OCI-LY1 (cell line): Measurements from ENCODE around the gene B3GNT2.

Source experiments
- H2AFZ ChIP-seq: fragments of 200-600 bp; sonication (generic), shearing (Covaris generic); 2 replicates; pipeline ENCODE4 v1.6.0; 2014; ENCODE audit warnings: antibody characterized with exemption, mild to moderate bottlenecking, low read length
- H3F3A ChIP-seq: fragments of 200-600 bp; sonication (generic), shearing (Covaris generic); 2 replicates; pipeline ENCODE4 v1.6.0; 2014; ENCODE audit warnings: mild to moderate bottlenecking, antibody characterized with exemption, low read length, moderate library complexity; ENCODE audit not compliant: insufficient read depth
- H3K27ac ChIP-seq: fragments of 200-600 bp; sonication (generic); 2 replicates; pipeline ENCODE4 v1.5.1; 2014; ENCODE audit warnings: low read length, mixed run types, mild to moderate bottlenecking, low read depth; ENCODE audit not compliant: poor library complexity, severe bottlenecking
- H3K27me3 ChIP-seq: fragments of 200-600 bp; sonication (generic); 2 replicates; pipeline ENCODE4 v1.6.0; 2014; ENCODE audit warnings: antibody characterized with exemption, mild to moderate bottlenecking, low read length, moderate library complexity; ENCODE audit not compliant: insufficient read depth
- H3K36me3 ChIP-seq: fragments of 200-600 bp; sonication (generic); 2 replicates; pipeline ENCODE4 v1.6.1; 2014; ENCODE audit warnings: mild to moderate bottlenecking, antibody characterized with exemption, low read length, moderate library complexity, mixed read lengths; ENCODE audit not compliant: insufficient read depth
- H3K4me1 ChIP-seq: fragments of 200-600 bp; sonication (generic); 2 replicates; pipeline ENCODE4 v1.5.1; 2014; ENCODE audit warnings: mild to moderate bottlenecking, low read length, moderate library complexity; ENCODE audit not compliant: insufficient read depth, severe bottlenecking
- H3K4me2 ChIP-seq: fragments of 200-600 bp; sonication (generic), shearing (Covaris generic); 2 replicates; pipeline ENCODE4 v1.6.1; 2014; ENCODE audit warnings: low read length
- H3K4me3 ChIP-seq: fragments of 200-600 bp; sonication (generic); 2 replicates; pipeline ENCODE4 v1.5.1; 2014; ENCODE audit warnings: low read length, low read depth, mild to moderate bottlenecking, mixed read lengths; ENCODE audit not compliant: poor library complexity, severe bottlenecking
- H3K79me2 ChIP-seq: fragments of 200-600 bp; shearing (Covaris generic); 2 replicates; pipeline ENCODE4 v1.6.1; 2016; ENCODE audit warnings: mixed run types, low read length, mixed read lengths; ENCODE audit not compliant: insufficient read depth
- H3K9ac ChIP-seq: fragments of 200-600 bp; sonication (generic), shearing (Covaris generic); 2 replicates; pipeline ENCODE4 v1.6.1; 2014; ENCODE audit warnings: mild to moderate bottlenecking, low read length, mixed read lengths
- H3K9me2 ChIP-seq: fragments of 200-600 bp; sonication (generic), shearing (Covaris generic); 2 replicates; pipeline ENCODE4 v1.6.1; 2014; ENCODE audit warnings: low read depth, mild to moderate bottlenecking, low read length, mixed read lengths
- H3K9me3 ChIP-seq: fragments of 200-600 bp; shearing (Covaris generic); 2 replicates; pipeline ENCODE4 v1.6.1; 2014; ENCODE audit warnings: low read length, mixed read lengths
- H4K20me1 ChIP-seq: fragments of 200-600 bp; sonication (generic), shearing (Covaris generic); 2 replicates; pipeline ENCODE4 v1.6.0; 2016; ENCODE audit warnings: mild to moderate bottlenecking, low read length; ENCODE audit not compliant: insufficient read depth
- EZH2 ChIP-seq: fragments of 200-600 bp; sonication (generic), shearing (Covaris generic); IDR thresholded peaks from 2 replicates; pipeline ENCODE4 v1.8.0; 2017; ENCODE audit warnings: borderline replicate concordance, mixed run types, mild to moderate bottlenecking, antibody characterized with exemption, low read length, moderate library complexity, mixed read lengths
- TF ChIP-seq, protein P1 (sequence below): fragments of 200-600 bp; sonication (generic), shearing (Covaris generic); IDR thresholded peaks from 2 replicates; pipeline ENCODE4 v1.5.1; 2017; ENCODE audit warnings: mild to moderate bottlenecking, antibody characterized with exemption, low read length, moderate library complexity, mixed read lengths

The B3GNT2 gene

GRCh38 chr2:62163106-62163831 lies 32.6 kb upstream of the B3GNT2 start:
- Histone ChIP-seq H4K20me1 (no peaks in the 10 kb centered on the region), H2AFZ (no peak overlapping the region), H3K4me1 (peaks cover 27% of the 10 kb centered on the region), H3K36me3 (no peaks in the 10 kb centered on the region), H3K4me3 (no peak overlapping the region), H3K79me2 (no peaks in the 10 kb centered on the region), H3K4me2 (no peak overlapping the region), H3K9ac (no peak overlapping the region), H3K9me3 (no peaks in the 10 kb centered on the region), H3K27me3 (no peaks in the 10 kb centered on the region), H3K9me2 (no peaks in the 10 kb centered on the region), H3F3A (no peaks in the 10 kb centered on the region), H3K27ac (no peak overlapping the region)
- TF ChIP-seq, protein P1, sequence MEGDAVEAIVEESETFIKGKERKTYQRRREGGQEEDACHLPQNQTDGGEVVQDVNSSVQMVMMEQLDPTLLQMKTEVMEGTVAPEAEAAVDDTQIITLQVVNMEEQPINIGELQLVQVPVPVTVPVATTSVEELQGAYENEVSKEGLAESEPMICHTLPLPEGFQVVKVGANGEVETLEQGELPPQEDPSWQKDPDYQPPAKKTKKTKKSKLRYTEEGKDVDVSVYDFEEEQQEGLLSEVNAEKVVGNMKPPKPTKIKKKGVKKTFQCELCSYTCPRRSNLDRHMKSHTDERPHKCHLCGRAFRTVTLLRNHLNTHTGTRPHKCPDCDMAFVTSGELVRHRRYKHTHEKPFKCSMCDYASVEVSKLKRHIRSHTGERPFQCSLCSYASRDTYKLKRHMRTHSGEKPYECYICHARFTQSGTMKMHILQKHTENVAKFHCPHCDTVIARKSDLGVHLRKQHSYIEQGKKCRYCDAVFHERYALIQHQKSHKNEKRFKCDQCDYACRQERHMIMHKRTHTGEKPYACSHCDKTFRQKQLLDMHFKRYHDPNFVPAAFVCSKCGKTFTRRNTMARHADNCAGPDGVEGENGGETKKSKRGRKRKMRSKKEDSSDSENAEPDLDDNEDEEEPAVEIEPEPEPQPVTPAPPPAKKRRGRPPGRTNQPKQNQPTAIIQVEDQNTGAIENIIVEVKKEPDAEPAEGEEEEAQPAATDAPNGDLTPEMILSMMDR: no peak
- no peak for TF ChIP-seq EZH2

GRCh38 chr2:62163834-62164233 lies 32.1 kb upstream of the B3GNT2 start:
- Histone ChIP-seq H3K79me2 (no peaks in the 10 kb centered on the region), H3K36me3 (no peaks in the 10 kb centered on the region), H2AFZ (no peak overlapping the region), H3K4me3 (no peak overlapping the region), H3K27me3 (no peaks in the 10 kb centered on the region), H3F3A (no peaks in the 10 kb centered on the region), H3K27ac (no peak overlapping the region), H3K9me3 (no peaks in the 10 kb centered on the region), H4K20me1 (no peaks in the 10 kb centered on the region), H3K4me1 (peaks cover 27% of the 10 kb centered on the region), H3K9ac (no peak overlapping the region), H3K9me2 (no peaks in the 10 kb centered on the region), H3K4me2 (no peak overlapping the region)
- TF ChIP-seq EZH2: no peak

- Histone ChIP-seq H3K4me3 (no peak overlapping the region), H3K79me2 (no peaks in the 10 kb centered on the region), H3K9ac (no peak overlapping the region), H4K20me1 (no peaks in the 10 kb centered on the region), H3F3A (peaks cover 6% of the 10 kb centered on the region; the same call in 1 of the 2 replicates), H3K27ac (peak overlapping the region; percentile 100), H3K27me3 (no peaks in the 10 kb centered on the region), H3K9me3 (no peaks in the 10 kb centered on the region), H3K9me2 (no peaks in the 10 kb centered on the region), H3K4me1 (peaks cover 43% of the 10 kb centered on the region), H2AFZ (no peak overlapping the region), H3K36me3 (no peaks in the 10 kb centered on the region), H3K4me2 (no peak overlapping the region)
- no peak for TF ChIP-seq EZH2
- TF ChIP-seq, protein P1: no peak
Measured at GRCh38 chr2:62175728-62176127, 20.2 kb upstream of the B3GNT2 start.

DNA sequence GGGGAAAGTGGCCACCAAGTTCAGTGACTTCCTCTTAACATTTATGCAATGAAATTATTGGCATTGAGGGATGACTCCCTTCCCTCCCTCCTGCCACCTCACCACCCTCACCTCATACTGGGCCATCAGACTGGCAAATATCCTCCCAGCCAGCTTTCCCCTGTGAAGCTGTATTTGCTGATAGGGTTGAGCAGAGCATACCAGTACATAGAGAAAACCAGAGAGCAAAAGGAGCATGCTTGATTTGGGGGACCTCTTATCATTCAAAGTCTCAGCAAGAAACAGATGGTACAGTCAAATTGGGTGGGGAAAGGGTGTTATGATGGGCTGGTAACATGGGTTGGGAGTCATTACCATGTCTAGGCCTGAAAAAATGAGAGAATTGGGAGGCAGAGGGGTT lies 19.1 kb upstream of the B3GNT2 start:
- H3K9me3 ChIP-seq: no peaks in the 10 kb centered on the region
- no peaks in the 10 kb centered on the region for H3K27me3 ChIP-seq
- no peak overlapping the region for H3K4me3 ChIP-seq
- H3K4me1 ChIP-seq: peaks cover 54% of the 10 kb centered on the region
- H3K9me2 ChIP-seq: no peaks in the 10 kb centered on the region
- no peaks in the 10 kb centered on the region for H3K79me2 ChIP-seq
- TF ChIP-seq, protein P1: no peak
- no peak for TF ChIP-seq EZH2
- peak overlapping the region; percentile 100 for H3K27ac ChIP-seq
- no peak overlapping the region for H3K4me2 ChIP-seq
- H4K20me1 ChIP-seq: no peaks in the 10 kb centered on the region
- no peaks in the 10 kb centered on the region for H3K36me3 ChIP-seq
- no peak overlapping the region for H2AFZ ChIP-seq
- peaks cover 12% of the 10 kb centered on the region for H3F3A ChIP-seq
- H3K9ac ChIP-seq: peak overlapping the region; percentile 27; the same call in 1 of the 2 replicates
